Measurements from ENCODE around the gene PRDM16.

PRDM16 gene

DNA sequence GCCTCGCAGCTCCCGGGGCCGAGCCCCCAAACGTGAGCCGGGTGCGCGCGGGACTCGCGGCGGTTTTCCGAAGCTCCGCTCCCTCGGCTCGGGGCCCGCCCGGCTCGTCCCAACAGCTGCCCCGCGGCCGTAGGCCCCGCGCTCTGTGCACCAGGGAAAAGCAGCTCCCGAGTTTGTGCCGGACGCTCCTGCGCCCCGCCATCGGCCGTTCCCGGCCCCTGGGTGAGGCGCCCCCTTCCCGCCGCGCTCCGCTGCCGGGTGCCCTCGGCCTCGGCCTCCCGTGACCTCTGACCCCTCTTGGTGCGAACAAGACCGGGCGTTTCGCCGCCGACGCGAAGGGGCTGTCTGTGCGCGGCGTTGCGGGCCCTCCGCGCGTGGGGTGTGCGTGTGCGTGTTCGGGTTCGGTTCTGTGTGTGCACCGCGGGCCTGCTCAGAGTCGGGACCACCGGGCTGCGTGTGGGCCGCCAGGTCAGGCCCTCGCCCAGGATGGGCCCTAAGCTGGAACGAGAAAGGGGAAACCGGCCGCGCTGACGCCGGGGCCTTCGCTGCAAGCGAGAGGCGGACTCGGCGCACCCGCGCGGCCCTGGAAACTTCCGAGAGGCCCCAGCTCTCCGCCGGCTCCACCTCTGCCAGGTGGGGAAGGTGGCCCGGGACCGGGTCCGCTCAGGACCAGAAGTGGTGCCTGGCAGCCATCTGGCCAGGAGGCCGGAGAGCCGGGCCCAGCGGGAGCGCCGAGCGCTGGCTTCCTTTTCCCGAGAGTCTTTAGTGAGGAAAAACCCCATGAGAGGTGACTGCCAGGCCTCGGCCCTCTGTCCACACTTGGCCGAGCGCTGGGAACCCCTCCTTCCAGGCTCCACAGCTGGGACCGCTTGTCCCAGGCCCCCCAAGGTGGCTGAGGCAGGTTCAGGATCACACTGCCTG, 1.9 kb downstream of the PRDM16 start:
- DNase-seq: no peak

DNA sequence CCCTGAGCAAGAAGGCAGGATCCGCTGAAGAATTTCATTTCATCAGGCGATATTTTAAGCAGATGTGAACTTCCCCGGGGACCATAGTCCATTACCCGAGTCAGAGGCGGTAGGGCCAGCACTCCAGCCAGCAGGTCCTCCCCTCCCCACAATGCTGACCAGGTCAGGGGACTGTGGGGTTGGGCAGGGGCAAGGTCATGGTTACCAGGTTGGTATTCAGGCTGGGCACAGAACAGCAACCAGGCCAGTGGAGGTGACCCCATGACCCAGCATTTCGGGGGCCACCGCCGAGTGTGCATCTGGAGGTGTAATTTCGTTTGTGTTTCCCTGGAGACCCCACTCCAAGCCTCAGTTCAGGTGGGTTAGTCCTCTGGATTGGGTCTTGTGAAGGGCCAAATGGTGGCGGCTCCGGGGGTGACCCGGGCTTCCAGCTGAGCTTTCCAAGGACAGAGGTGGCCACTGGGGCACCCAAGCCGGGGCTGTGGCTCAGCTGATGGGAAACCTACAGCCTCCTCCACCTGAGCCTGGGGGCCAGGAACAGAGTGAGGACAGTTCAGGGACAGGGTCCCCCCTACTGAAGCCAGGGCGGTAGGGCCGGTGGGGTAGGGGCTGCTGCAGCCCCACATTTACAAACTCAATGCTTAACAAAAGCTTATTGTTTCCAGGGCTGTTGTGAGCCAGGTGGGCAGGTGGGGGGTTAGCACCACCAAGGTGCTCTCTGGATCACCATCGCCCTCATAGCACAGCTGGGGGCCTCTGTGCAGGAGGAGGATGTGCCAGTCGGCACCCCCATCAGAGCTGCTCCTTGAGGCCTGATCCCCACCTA, 2.8 kb downstream of the PRDM16 start:
- no peak for DNase-seq

DNA sequence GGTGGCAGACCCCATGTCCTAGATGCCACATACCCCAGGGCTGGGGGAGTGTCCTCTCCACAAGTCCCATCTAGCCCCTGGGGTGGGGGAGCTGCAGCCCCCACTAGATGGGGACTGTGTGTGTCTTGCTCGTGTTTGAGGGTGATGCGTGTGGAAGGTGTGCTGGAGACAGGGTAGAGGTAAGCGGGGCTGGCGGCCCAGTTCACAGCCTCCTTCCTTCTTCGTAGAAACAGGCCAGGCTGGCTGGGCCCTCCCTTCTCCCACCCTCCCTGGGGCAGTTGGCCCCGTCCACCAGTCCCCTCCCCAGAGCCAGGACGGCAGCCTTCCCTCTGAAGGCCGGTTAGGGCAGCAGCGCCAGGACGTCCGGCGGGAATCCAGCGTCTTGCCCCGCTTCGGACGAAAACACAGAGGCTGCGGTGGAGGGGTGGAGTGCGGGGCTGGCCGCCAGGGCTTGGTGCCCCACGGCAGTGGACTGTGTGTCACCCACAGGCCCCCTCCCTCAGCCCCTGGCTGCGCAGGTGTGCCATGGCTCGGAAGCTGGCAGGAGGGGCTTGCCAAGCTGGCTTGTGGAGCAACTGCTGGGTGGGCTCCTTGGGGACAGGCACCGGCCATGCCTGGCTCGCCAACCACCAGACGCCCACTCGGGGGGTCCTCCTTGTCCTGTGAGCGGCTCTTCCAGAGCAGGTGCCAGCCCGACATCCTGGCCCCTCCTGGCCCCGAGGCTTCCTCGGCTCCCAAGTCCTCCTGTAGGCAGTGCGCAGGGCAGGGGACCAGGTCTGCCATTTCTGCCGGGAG, 3.6 kb downstream of the PRDM16 start:
- DNase-seq: no peak

DNA sequence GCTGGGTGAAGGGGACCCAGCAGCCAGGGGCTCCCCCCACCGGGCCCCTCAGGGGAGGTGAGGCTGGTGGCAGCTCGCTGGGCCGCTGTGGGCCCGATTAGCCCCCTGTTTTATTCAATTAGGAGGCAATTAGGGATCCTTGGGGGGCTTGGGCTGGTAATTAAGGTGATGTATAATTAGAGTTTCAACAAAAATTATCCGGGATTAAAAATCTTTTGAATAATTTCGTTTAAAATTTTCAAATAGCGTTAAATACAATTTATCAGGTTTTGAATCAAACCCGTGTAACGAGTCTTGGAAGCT, 4.1 kb downstream of the PRDM16 start:
- DNase-seq: no peak

DNA sequence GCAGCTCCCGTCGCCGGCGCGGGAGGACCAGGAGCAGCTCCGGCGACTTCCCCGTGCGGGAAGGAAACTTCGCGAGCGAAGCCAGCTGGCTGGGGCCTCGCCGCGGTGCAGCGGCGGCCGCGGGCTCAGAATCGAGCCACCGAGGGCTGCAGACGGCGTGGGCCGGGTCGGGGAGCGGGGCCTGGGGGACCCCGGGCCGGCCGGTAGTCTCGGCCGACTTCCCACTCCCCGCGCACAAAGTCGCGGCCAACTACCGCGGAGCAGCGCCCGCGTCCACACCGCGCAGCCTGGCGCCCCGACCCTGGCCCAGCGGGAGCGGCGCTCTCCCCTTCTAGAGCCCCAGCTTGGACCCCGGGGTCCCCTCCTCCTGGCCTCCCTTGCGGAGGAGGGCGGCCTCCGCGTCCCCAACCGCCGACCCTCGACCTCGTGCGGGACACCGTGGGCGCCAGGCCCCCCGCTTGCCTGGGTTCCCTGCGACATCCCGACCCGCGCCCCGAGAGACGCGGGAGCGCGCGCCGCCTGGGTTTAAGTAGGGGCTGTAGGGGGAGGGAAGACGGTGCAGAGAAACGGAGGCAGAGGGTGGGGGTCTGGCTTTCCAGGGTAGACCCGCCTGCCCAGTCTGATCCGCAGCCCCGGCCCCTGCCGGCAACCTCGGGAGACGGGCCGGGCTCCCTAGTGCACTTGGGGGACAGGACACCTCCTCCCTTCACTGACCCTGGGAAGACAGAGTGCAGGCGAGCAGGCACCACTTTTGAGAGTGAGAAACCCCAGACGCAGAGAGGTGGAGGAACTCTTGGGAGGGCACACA, 4.7 kb downstream of the PRDM16 start:
- no peak for DNase-seq

DNA sequence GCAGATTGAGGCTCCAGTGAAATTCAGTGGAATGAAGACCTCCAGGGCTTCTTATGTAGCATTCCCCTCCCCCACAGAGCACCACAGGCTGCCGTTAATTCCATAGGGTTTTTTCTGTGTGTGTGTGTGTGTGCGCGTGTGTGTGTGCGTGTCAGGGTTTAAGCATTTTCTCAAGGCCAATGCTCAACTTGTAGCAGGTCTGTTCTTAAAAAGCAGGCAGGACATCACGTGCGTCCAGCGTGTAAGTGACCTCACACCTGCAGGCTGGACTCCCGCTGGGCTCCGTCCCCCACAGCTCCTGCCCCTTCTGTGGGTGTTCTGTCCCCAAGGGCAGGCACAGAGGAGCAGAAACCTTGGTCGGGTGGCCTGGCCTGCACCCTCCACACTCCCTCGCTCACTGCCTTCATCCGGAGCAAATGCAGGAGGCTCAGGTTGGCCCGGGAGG, 5.3 kb downstream of the PRDM16 start:
- peak; percentile 17 for DNase-seq

DNA sequence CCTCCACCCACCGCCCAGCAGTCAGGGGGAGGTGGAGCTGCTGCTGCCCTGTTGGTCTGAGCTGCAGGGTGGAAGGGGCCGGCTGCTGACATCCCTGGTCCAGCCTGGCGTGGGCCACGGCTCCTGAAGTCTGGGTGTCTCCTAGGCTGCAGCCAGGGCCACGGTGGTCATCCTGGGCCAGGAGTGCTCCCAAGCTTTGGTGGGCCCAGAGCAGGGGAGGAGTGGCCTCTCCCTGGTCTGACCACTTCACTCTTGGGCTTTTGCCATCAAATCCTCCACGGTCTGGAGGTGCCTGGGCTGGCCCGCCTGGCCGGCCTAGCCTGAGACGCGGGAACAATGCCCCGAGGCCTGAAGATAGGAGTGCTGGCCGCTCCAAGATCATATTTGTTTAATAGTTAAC, 5.8 kb downstream of the PRDM16 start:
- DNase-seq: no peak

DNA sequence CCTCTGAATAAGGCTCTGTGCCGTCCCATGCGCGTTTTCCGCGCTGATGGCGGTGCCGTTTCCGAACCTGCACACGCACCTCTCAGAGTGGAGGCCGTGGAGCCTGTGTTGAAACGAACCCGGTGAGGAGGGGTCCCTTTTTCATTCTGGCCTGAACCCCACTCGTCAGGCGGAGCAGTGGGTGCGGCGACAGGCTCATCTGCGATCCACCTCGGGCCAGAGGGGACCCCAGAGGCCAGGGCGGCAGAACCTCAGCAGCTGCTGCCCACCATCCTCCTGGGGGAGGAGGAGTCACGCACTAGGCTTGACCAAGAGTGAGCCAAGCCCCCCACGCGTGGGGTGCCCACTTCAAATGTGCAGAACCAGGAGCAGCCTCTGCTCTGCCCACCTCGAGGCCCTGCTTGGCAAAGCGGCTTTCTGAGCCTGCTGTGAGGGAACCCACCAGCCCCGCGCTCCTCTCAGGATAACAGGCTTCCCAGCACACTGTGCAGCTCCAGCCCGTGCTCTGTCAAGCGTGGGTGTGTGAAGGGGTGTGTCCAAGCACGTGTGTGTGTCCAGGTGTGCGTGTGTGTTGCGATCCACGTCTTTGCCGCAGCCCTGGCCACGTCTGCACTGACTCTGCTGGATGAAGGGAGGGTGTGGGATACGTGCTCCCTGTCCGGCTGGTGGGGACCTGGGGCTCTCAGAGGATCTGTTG, 6.8 kb downstream of the PRDM16 start:
- no peak for DNase-seq

DNA sequence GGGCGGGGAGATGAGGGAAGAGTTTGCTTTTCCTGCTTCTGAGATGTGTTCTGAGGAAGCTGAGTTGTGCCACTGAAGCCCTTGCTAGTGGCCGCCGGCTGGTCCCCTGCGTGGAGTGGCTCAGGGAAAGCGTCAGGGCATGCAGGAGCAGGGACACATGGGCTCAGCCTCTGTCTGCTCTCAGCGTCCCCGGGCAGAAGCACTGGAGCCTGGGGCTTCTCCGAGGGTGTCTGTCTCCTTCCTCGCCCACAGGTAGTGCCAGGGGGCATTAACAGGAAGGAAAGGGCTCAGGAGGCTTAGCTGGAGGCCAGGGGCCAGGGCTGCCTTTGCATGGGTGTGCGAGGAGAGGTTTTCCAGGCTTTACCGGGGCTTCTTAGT, 7.3 kb downstream of the PRDM16 start:
- no peak for DNase-seq

DNA sequence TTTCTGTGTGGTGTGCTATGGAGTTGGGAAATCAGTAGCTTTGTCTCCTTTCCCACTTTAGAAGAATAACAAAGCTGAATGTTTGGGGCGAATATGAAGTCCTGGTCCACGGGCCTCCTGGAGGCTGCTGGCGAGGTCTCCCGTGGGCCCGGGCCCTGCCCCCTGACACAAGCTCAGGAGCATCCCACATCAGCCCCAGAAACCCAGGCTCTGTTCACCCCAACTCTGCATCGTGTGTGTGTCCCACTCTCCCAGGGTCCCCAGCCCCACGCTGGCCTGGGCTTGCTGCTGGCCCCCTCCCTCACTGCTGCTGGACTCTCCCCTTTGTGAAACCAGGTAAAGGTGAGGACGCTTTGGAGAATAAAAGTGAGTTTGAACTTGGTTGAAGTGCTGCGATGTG, 8.1 kb downstream of the PRDM16 start:
- DNase-seq: no peak

DNA sequence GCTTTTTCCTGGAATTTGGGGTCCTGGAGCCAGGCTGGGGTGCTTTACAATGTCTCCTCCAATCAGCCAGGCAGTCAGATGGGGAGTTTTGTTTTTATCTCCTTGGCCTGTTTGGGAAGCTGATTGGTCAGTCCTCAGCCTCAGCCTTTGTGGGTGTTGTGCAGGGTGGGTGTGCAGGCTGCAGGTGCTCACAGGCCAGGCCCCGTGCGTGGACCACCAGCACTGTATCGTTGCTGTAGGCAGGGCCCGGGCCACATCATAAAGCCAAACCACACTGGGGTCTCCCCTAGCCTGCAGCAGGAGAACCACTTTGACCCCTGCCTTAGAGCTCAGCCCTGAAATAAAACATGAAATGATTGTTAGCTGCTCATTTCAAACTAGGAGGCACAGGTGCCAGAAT, 8.6 kb downstream of the PRDM16 start:
- no peak for DNase-seq

DNA sequence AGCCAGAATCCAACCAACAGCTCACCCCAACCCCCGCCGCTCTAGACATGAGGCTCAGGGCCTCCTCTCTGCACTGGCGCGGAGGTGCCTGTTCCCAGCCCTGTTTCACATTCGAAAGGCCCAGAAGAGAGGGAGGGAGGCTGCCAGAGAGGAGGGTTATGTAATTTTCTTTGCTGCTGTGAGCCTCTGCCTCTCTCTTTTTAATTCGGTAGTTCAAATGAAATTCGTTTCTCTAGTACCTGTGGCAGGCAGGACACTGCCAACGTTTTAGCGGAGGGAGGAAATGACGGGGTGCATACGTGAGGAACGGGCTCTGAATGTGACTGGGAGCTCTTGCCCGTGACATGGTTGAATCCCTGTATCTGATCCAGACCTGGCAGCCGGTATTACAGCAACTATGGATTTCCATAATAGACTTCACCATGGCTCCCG, 9.4 kb downstream of the PRDM16 start:
- no peak for DNase-seq

DNA sequence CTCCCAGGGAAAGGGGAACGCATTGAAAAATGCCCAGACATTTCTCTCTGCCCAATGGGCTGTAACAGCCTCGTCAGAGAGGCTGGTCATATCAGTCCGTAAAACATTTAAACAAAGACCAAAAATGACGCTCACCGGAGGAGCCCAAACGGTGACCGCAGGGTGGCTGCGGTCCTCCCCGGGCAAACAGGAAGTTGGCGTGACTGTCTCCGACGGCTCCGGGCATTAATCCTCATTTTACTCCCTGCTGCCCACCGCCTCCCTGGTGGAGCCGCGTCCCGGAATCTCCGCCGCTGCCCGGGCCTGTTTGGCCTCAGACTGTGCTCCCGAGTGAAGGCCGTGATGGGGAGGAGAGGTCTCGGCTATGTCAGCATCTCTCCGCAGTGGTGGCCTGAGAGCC, 9.9 kb downstream of the PRDM16 start:
- DNase-seq: no peak

DNA sequence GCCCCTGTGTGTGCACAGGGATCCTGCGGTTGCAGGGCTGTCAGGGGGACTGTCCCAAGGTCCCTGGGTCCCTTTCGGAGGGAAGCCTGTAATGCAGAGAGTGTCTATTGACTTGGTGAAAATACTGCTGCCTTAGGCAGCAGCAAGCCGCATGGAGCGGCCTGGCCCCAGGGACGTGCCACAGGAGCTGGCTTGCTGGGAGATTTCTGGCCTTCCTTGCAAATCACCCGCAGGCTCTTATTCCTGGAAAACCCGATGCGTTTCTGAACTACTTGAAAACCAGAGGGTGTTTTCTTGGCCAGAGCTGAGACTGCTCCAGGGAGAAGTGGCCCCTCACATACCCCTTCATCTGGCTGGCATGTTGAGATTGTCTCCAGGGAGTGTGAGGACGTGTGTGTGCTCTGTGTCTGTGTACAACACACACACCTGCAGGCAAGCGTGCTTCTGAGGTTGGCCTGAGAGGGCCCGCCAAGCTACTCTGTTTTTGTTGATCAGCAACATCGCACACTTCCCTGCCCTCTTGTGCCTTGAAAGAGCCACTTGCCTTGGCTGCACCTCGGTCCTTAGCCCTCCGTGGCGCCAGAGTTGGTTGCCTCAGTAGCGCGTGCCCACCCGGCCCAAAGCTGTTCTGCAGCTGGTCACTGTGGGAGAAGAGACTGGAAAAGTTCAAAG, 10.5 kb downstream of the PRDM16 start:
- no peak for DNase-seq

DNA sequence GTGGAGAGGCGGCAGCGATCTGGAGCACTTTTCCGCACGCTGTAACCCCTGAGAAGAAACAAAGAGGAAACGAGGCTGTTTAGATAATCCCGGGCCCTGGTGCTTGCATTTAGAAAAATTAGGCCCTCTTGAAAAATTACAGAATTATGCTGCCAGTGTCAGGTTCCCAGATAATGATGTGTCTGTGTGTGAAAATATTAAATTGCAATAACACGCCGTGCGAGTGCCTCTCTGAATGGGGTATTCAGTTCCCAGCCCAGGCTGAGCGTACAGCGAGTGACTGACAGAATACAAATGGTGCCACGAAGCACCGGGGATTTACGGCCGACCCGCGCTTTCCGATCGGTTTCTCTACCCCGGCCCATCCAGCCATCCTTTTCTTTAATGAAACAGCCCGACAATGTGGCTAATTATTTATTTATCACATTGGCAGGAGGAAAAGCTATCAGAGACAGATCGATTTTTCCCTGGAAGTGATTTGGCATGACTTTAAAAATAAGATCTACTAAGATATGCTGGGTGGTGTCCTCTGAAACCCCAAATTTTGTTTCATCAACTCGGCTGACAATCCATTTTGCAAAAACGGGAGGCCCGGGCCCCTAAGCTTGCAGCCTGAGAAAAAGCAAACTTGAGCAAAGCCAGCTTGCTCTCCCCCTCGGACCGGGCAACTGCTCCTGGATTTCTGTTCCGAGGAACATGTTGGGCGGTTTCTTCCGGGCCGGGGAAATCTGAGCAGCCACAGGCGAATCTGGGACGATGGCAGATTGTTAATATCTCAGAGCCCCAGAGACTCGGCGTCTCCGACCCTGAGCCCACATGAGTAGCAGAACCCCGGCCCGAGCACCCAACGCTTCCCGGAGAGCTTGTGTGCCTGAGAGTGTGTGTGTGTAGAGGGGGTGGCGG, 11.3 kb downstream of the PRDM16 start:
- no peak for DNase-seq

DNA sequence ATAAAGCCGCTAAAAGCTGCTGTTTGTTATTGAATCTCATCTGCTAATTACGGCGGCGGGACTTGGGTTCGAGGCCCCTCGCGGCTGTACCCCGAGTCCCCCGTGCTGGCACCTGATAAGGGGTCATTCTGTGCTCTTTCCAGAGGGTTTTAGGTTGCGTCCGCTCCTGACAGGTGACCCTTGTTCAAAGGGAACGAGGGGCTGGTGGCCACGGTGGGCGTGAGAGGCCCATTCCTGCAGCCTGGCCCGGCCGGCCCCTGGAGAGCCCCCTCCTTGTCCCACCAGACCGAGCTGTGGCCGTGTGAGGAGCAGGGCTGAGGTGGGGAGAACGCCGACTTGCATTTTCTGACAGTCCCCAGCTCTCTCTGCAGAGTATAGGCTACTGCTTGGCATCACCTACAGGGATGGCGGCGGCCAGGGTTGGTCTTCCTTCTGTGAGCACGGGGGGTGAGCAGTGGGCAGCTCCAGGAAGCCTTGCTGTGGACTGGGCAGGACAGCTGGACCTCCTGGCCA, 12.2 kb downstream of the PRDM16 start:
- DNase-seq: no peak

DNA sequence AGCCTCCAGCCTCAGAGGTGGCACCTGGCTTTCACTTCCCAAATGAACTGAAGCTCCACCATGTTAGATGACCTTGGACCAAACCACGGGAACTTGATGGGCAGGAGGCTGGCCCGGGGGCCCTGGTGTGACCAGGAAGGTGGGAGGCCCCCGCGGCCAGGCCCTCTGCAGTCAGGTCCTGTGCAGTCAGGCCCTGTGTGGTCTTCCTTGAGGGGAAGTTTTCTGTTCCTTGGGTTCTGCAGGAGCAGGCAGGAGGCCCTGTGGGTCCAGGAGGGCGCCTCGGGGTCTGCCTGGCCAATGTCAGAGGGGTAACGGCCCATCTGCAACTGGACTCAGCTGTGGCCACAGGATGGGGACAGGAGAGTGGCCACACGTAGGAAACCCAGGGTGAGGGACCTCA, 13.0 kb downstream of the PRDM16 start:
- DNase-seq: no peak

DNA sequence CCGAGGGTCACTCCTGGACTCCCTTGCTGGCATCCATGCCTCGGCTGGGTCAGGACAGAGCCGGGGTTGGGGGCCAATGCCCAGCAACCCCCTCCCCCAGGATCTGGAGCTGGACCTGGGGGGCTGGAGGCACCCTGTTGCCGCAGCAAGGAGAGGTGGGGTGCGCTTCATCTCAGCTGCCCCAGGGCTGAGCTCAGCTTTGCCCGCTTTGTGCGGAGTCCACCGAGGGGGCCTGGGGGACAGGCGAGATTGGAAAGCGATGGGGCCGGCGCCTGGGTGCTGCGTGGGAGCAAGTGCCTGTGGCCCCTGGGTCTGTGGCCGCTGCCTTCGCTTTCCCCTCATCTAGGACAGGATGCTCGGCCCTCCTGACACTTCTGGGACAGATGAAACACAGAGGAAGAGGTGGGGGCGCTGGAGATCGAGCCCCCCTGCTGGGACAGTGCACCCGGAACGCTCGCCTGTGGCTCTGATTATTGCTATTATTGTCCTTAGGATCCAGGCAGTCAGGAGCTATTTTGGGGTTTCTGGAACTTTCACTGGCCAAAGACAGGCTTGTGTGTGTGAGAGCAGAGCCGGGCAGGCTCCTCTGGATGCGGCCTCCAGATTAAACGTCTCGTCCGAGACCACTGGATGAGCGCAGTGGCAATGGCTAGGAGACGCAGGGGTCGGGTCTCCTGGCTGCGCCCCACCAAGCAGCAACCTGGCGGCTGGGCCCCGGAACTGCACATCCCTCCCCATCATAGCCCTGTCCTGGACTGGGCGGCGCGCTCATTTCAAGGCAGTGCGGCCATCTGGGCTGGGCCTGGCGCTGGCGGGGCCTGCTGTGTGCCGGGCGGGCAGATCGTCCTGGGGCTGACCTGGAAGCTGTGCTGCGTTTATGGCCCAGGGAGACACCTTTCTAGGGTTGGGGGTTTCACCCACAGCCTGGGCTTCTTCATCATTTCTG, 13.8 kb downstream of the PRDM16 start:
- no peak for DNase-seq

DNA sequence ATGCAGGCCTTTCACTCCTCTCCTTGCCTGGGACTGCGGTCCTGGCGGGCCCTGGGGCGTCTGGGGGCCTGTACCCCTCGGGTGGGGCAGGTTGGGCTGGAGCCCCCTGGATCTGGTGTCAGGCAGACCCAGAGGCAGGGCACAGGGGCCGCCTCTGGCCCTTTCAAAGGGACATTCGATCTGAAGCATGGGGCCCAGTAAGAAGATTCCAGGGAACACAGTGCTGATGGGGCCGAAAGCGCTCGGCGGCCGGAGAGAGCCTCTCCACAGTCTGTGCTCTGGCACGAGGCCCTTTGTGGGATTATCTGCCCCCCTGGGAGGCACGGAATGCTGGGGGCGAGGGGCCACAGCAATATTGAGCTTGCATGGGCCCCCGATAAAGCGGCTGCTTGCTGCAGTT, 15.2 kb downstream of the PRDM16 start:
- no peak for DNase-seq

Measured in fibroblast of skin of right quadriceps (primary cell).